ENCODE results near the gene KCNJ10.

DNA sequence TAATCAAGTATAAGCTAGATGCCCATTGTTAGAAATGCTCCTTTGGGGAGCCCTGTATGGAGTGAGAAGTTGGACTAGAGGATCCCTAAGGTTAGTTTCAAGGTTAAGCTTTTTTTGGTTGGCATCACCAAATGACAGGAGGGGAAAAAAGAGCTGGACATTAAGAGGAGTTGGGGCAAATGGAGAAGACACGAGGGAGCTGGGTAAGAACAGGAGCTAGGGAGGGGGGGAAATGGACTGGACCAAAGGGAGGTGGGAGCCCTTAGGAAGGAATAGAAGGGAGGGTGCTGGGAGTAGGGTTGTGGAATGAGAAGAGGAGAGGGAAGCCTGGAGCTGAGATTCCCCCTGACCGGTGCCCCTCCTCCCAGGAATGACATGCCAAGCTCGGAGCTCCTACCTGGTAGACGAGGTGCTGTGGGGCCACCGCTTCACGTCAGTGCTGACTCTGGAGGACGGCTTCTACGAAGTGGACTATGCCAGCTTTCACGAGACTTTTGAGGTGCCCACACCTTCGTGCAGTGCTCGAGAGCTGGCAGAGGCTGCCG, 17.2 kb upstream of the KCNJ10 start:
- no peak for TF ChIP-seq RAD21 (CRISPR knock-in tag; IDR thresholded peaks at IDR 0.05)
- TF ChIP-seq ZNF629 (CRISPR knock-in tag; conservative IDR thresholded peaks at IDR 0.05), result no peak
- no peak for TF ChIP-seq ZZZ3 (CRISPR knock-in tag; IDR thresholded peaks at IDR 0.05; ENCODE audit: borderline replicate concordance)
- TF ChIP-seq RBAK (CRISPR knock-in tag; IDR thresholded peaks at IDR 0.05), result no peak
- TF ChIP-seq, protein P1, sequence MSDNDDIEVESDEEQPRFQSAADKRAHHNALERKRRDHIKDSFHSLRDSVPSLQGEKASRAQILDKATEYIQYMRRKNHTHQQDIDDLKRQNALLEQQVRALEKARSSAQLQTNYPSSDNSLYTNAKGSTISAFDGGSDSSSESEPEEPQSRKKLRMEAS (IDR thresholded peaks at IDR 0.05), result no peak
- TF ChIP-seq HOXA7 (CRISPR knock-in tag; IDR thresholded peaks at IDR 0.05), result no peak
- TF ChIP-seq TCF12 (IDR thresholded peaks at IDR 0.05), result no peak
- no peak for TF ChIP-seq TCF12 (CRISPR knock-in tag; IDR thresholded peaks at IDR 0.05)

Measured in HepG2 (cell line).